Smooth muscle cell (in vitro differentiated cells): Measurements from ENCODE around the gene ACSL6. TPM values are rescaled to one million over a fixed set of nuclear protein-coding genes. Genes with fewer than 3 reads are reported as not detected.

Experiments
- DNase-seq: peaks from one replicate; lab custom pipeline; 2025; ENCODE audit not compliant: unreplicated experiment; lab: John Stamatoyannopoulos, UW
- H2AFZ ChIP-seq: fragments of 200-600 bp; sonication (generic); 2 replicates; pipeline ENCODE4 v1.6.0; 2016; ENCODE audit warnings: antibody characterized with exemption, low read depth, mild to moderate bottlenecking
- H3F3A ChIP-seq: fragments of 200-600 bp; sonication (generic); 2 replicates; pipeline ENCODE4 v1.6.0; 2017; ENCODE audit warnings: antibody characterized with exemption, low read depth
- H3K27ac ChIP-seq: fragments of 200-600 bp; sonication (generic); 2 replicates; pipeline ENCODE4 v1.5.1; 2016; ENCODE audit warnings: low read depth, mild to moderate bottlenecking
- H3K27me3 ChIP-seq: fragments of 200-600 bp; sonication (generic); 2 replicates; pipeline ENCODE4 v1.6.1; 2016; ENCODE audit warnings: low read depth, mild to moderate bottlenecking
- H3K36me3 ChIP-seq: fragments of 200-600 bp; sonication (generic); 2 replicates; pipeline ENCODE4 v1.5.1; 2016; ENCODE audit warnings: low read depth
- H3K4me1 ChIP-seq: fragments of 200-600 bp; sonication (generic); 2 replicates; pipeline ENCODE4 v1.5.1; 2016; ENCODE audit warnings: low read depth
- H3K4me2 ChIP-seq: fragments of 200-600 bp; sonication (generic); 2 replicates; pipeline ENCODE4 v1.6.0; 2016; ENCODE audit warnings: mild to moderate bottlenecking
- H3K4me3 ChIP-seq: fragments of 200-600 bp; sonication (generic); 2 replicates; pipeline ENCODE4 v1.5.1; 2016; ENCODE audit warnings: mild to moderate bottlenecking
- H3K79me2 ChIP-seq: fragments of 200-600 bp; sonication (generic); 2 replicates; pipeline ENCODE4 v1.6.0; 2016; ENCODE audit warnings: low read depth, mild to moderate bottlenecking
- H3K9ac ChIP-seq: fragments of 200-600 bp; sonication (generic); 2 replicates; pipeline ENCODE4 v1.6.0; 2016; ENCODE audit warnings: low read depth
- H3K9me3 ChIP-seq: fragments of 200-600 bp; sonication (generic); replicated peaks from 2 replicates; pipeline ENCODE4 v1.5.1; 2016; ENCODE audit warnings: low read depth
- H4K20me1 ChIP-seq: fragments of 200-600 bp; sonication (generic); 2 replicates; pipeline ENCODE4 v1.6.0; 2016; ENCODE audit warnings: low read depth
- WGBS: methylation state at CpG from one replicate; pipeline ENCODE4 v1.1.7; 2016; ENCODE audit warnings: low lambda C conversion rate; 5-methylcytosine and 5-hydroxymethylcytosine counted together
- polyA plus RNA-seq: library from polyadenylated mRNA; unstranded; fragments of >200 nt; fragmentation: Nextera tagmentation; extraction: Ambion mirVana; gene quantifications from 2 replicates; pipeline ENCODE4 v1.2.1, GENCODE V29; 2016
- total RNA-seq: library from RNA; depleted of rRNA; stranded (reverse); fragments of >200 nt; gene quantifications from 2 replicates; pipeline ENCODE4 v1.2.3, GENCODE V29; 2014
- TF ChIP-seq, protein P1 (sequence below): fragments of 200-600 bp; sonication (generic); IDR thresholded peaks from 2 replicates; pipeline ENCODE4 v1.5.1; 2017; ENCODE audit warnings: borderline replicate concordance, mild to moderate bottlenecking, antibody characterized with exemption; ENCODE audit not compliant: insufficient read depth, poor library complexity, severe bottlenecking

Gene ACSL6
- total and polyA plus RNA-seq, 2 experiments from 2014 or later, result not detected

GRCh38 chr5:131994533-131995226 is 16.8 kb downstream of the ACSL6 start:
- Histone ChIP-seq H3K9ac (no peak overlapping the region), H2AFZ (no peak overlapping the region), H3K79me2 (no peaks in the 10 kb centered on the region), H3K9me3 (no peaks in the 10 kb centered on the region), H3K36me3 (no peaks in the 10 kb centered on the region), H4K20me1 (no peaks in the 10 kb centered on the region), H3K4me2 (no peak overlapping the region), H3K4me1 (peaks cover 4% of the 10 kb centered on the region), H3K4me3 (no peak overlapping the region), H3F3A (no peaks in the 10 kb centered on the region), H3K27ac (no peak overlapping the region), H3K27me3 (no peaks in the 10 kb centered on the region)
- no peak for DNase-seq
- TF ChIP-seq, protein P1, sequence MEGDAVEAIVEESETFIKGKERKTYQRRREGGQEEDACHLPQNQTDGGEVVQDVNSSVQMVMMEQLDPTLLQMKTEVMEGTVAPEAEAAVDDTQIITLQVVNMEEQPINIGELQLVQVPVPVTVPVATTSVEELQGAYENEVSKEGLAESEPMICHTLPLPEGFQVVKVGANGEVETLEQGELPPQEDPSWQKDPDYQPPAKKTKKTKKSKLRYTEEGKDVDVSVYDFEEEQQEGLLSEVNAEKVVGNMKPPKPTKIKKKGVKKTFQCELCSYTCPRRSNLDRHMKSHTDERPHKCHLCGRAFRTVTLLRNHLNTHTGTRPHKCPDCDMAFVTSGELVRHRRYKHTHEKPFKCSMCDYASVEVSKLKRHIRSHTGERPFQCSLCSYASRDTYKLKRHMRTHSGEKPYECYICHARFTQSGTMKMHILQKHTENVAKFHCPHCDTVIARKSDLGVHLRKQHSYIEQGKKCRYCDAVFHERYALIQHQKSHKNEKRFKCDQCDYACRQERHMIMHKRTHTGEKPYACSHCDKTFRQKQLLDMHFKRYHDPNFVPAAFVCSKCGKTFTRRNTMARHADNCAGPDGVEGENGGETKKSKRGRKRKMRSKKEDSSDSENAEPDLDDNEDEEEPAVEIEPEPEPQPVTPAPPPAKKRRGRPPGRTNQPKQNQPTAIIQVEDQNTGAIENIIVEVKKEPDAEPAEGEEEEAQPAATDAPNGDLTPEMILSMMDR, result no peak
- 77% methylated on average over 7 of the region's 7 CpGs for WGBS

DNA sequence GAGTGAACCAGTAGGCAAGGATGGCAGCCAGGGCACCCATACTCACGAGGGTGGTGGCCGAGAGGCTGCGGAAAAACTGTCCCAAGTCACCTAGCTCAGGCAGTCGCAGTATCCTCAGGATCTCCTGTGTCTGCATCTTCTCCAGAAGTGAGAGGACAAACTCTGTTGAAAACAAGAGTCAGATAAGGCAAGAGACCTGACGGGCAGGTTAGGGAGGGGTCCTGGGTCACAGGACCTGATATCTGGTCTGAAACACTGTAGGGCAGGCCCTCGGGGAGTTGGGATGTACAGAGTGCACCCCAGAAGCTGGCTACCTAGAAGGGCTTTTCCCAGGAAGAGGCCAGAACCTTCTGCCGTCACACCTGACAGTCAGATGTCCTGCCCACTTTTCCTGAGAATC is 17.4 kb downstream of the ACSL6 start:
- Histone ChIP-seq H3K27me3 (no peaks in the 10 kb centered on the region), H3K36me3 (no peaks in the 10 kb centered on the region), H3K27ac (no peak overlapping the region), H3K9me3 (no peaks in the 10 kb centered on the region), H3K4me1 (no peaks in the 10 kb centered on the region), H4K20me1 (no peaks in the 10 kb centered on the region), H2AFZ (no peak overlapping the region), H3K9ac (no peak overlapping the region), H3K79me2 (no peaks in the 10 kb centered on the region), H3K4me3 (no peak overlapping the region), H3K4me2 (no peak overlapping the region), H3F3A (no peaks in the 10 kb centered on the region)
- 94% methylated on average over 7 of the region's 7 CpGs for WGBS
- TF ChIP-seq, protein P1, result no peak
- DNase-seq, result no peak

DNA sequence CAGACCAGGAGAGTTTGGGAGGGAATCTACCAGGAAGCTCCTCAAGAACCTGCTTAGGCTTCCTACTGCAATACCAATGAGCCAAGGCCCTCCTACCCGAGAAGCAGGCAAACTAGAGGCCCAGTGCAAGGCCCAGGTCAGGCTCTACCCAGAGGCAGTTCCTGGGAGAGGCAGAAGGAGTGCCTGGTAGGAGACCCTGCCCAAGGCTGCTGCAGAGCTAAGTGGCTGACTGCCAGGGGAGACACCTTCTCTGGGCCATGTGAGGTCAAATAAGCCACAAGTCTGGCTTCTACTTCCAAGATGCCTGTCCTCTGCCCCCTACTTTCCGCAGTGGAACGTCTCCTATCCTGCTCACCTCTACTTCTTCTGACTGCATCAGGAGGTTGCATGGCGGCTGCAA is 17.8 kb downstream of the ACSL6 start:
- WGBS, result 96% methylated on average over 4 of the region's 4 CpGs
- Histone ChIP-seq H3K9ac (no peak overlapping the region), H3K4me2 (no peak overlapping the region), H3F3A (no peaks in the 10 kb centered on the region), H3K27ac (no peak overlapping the region), H3K4me3 (no peak overlapping the region), H3K79me2 (no peaks in the 10 kb centered on the region), H2AFZ (no peak overlapping the region), H3K36me3 (no peaks in the 10 kb centered on the region), H4K20me1 (no peaks in the 10 kb centered on the region), H3K9me3 (no peaks in the 10 kb centered on the region), H3K4me1 (no peaks in the 10 kb centered on the region), H3K27me3 (no peaks in the 10 kb centered on the region)
- TF ChIP-seq, protein P1, result no peak
- DNase-seq, result no peak

DNA sequence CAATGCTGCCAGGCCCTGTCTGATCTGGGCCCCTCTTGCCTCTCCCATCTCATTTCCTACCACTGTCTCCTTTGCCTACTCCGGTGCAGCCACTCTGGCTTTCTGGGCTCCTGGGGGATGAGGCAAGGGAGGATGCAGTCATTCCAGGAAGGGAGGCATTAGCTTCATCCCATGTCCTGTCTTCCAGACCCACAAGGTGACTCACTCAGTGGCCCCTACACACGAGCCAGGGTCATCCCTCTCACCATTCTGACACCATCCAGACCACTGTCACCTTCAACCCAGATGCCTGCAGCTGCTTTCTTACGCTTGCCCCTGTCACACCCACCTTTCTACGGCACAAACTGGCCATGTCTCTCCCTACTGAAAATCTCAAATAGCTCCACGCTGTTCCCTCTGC is 19.1 kb downstream of the ACSL6 start:
- no peak for DNase-seq
- no peaks in the 10 kb centered on the region for H3K79me2 ChIP-seq
- H3K4me3 ChIP-seq, result no peak overlapping the region
- H3K9ac ChIP-seq, result no peak overlapping the region
- no peaks in the 10 kb centered on the region for H3K9me3 ChIP-seq
- TF ChIP-seq, protein P1, result no peak
- no peaks in the 10 kb centered on the region for H3F3A ChIP-seq
- H2AFZ ChIP-seq, result no peak overlapping the region
- H3K27ac ChIP-seq, result no peak overlapping the region
- H4K20me1 ChIP-seq, result no peaks in the 10 kb centered on the region
- WGBS, result 42% methylated on average over 5 of the region's 5 CpGs
- no peak overlapping the region for H3K4me2 ChIP-seq
- no peaks in the 10 kb centered on the region for H3K4me1 ChIP-seq
- H3K27me3 ChIP-seq, result no peaks in the 10 kb centered on the region
- no peaks in the 10 kb centered on the region for H3K36me3 ChIP-seq
